ENCODE data around the gene SRL.

The SRL gene

DNA sequence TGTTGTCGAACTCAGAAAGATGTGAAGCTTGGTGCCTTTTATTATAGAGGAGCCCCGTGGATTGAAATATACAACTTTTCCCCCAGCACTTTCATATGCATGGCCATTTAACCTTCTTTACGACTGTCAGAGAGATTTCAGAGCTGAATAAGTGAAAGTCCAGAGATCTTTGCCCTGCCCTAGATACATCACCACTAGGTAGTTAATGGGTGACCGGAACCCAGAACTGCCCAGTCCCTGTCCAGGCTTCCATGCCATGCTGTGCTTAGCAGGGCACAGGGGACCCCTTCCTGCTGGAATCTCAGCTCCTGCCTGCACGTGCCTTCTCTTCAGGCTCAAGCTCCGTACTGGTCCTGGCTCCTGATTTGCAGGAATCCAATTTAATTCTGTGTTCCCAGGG lies 32.2 kb downstream of the SRL start:
- TF ChIP-seq, protein P1, sequence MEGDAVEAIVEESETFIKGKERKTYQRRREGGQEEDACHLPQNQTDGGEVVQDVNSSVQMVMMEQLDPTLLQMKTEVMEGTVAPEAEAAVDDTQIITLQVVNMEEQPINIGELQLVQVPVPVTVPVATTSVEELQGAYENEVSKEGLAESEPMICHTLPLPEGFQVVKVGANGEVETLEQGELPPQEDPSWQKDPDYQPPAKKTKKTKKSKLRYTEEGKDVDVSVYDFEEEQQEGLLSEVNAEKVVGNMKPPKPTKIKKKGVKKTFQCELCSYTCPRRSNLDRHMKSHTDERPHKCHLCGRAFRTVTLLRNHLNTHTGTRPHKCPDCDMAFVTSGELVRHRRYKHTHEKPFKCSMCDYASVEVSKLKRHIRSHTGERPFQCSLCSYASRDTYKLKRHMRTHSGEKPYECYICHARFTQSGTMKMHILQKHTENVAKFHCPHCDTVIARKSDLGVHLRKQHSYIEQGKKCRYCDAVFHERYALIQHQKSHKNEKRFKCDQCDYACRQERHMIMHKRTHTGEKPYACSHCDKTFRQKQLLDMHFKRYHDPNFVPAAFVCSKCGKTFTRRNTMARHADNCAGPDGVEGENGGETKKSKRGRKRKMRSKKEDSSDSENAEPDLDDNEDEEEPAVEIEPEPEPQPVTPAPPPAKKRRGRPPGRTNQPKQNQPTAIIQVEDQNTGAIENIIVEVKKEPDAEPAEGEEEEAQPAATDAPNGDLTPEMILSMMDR (IDR thresholded peaks at IDR 0.05; ENCODE audit: insufficient read depth, low read depth, low read length, missing control alignments), result no peak
- DNase-seq (ENCODE audit: low read depth), result no peak
- H3K4me3 ChIP-seq (ENCODE audit: low read depth, low read length), result no peak overlapping the region

DNA sequence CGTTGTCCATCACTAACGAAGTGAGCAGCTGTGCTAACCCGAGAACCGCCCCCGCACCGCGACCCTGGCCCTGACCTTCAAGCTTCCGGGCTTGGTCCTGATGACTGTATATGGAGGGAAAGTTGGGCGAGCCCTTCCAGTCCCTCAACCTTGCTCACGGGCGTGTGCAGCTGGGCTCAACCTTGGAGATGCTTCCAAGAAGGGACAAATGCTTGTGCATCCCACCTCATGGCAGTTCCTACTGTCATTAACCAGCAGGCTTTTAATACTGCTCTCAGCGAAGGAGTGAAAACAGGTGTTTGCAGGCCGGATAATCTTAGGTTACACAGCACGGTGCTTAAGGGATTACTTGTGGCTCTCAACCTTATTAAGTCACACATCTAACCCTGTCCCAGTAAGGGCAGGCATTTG lies 33.5 kb downstream of the SRL start:
- no peak overlapping the region for H3K4me3 ChIP-seq (ENCODE audit: low read depth, low read length)
- no peak for DNase-seq (ENCODE audit: low read depth)
- TF ChIP-seq, protein P1 (IDR thresholded peaks at IDR 0.05; ENCODE audit: insufficient read depth, low read depth, low read length, missing control alignments), result no peak

DNA sequence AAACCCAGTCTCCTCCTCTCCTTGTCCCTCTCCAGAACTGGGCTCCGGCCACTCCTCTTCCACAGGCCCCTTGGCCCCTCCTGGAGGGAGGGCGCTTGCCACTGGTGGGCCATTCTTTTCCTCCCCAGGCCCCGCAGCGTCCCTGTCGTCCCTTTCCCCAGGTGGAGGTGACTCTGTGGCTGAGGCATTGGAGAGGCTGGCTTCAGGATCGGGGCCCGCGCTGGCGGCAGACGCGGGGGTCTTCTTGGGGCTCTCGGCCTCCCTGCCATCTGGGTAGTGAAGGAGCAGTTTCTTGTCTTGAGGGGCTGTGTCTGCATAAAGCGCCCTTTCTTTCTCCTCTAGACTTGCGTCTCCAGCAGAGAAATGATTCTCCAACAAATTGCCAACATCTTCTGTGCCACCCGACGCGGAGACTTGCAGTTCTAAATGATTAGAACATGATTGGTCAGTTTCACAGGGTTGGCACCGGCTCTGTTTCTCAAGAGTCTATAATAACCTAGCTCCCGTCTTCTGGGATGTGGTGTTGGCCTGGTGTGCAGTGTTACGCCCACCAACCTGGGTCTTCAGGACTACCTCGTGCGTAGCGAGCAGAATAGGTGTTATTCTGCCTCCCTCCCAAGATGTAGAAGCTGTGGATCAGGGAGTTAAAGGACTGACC lies 34.1 kb downstream of the SRL start:
- DNase-seq (ENCODE audit: low read depth), result no peak
- no peak overlapping the region for H3K4me3 ChIP-seq (ENCODE audit: low read depth, low read length)
- TF ChIP-seq, protein P1 (IDR thresholded peaks at IDR 0.05; ENCODE audit: insufficient read depth, low read depth, low read length, missing control alignments), result no peak

DNA sequence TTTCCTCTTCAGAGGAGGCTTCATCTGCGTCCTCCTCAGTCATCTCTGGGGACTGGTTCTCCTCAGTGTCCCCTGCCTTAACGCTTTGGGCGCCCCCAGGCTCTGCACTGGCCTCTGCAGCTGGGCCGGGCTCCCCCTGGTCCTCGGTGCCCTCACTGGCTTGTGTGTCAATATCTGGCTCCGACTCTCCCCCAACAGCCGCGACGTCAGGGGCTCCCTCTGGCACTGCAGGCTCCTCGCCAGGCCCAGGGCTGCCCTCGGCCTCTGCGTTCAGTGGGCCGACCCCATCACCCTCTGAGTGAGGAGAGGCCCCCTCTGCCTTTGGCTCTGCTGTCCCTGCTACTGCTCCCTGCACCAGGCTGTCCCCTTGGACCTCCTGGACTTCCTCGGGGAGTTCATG lies 34.7 kb downstream of the SRL start:
- TF ChIP-seq, protein P1 (IDR thresholded peaks at IDR 0.05; ENCODE audit: insufficient read depth, low read depth, low read length, missing control alignments), result no peak
- no peak for DNase-seq (ENCODE audit: low read depth)

DNA sequence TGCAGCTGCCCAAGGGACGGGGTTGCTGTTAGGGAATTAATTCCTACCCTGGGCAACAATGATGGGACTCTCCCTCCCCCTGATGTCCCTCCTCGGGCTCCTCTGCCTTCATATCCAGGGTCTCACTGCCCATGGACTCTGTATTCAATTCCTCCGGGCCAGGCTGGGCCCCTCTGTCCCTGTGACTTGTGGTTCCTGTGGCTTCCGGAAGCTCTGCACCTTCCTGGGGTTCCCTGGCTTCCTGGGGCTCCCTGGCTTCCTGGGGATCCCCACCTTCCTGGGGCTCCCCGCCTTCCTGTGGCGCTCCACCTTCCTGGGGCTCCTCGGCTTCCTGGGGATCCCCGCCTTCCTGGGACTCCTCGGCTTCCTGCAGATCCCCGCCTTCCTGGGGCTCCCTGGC lies 35.2 kb downstream of the SRL start:
- TF ChIP-seq, protein P1 (IDR thresholded peaks at IDR 0.05; ENCODE audit: insufficient read depth, low read depth, low read length, missing control alignments), result no peak
- H3K4me3 ChIP-seq (ENCODE audit: low read depth, low read length), result no peak overlapping the region
- no peak for DNase-seq (ENCODE audit: low read depth)

More for the DNA sequence above, 34.7 kb downstream of the SRL start:
- no peak overlapping the region for H3K4me3 ChIP-seq (ENCODE audit: low read depth, low read length)

- no peak overlapping the region for H3K4me3 ChIP-seq (ENCODE audit: low read depth, low read length)
- no peak for DNase-seq (ENCODE audit: low read depth)
- TF ChIP-seq, protein P1 (IDR thresholded peaks at IDR 0.05; ENCODE audit: insufficient read depth, low read depth, low read length, missing control alignments), result no peak
These were observed 35.9 kb downstream of the SRL start for GRCh38 chr16:4205971-4206370.

GRCh38 chr16:4204521-4204920 lies 37.4 kb downstream of the SRL start:
- no peak for DNase-seq (ENCODE audit: low read depth)
- H3K4me3 ChIP-seq (ENCODE audit: low read depth, low read length), result no peak overlapping the region
- TF ChIP-seq, protein P1 (IDR thresholded peaks at IDR 0.05; ENCODE audit: insufficient read depth, low read depth, low read length, missing control alignments), result no peak
